NCI-H2196 (cell line): ENCODE data around the gene RAPGEF2.
"Not testable (repeated sequence)": the region's sequence is repeated elsewhere in the genome, so short reads cannot be mapped to it uniquely, and the experiment has no call there.

Experiments used
- DNase-seq: peaks from one replicate; lab custom pipeline; 2025; ENCODE audit not compliant: unreplicated experiment; lab: John Stamatoyannopoulos, UW

Gene RAPGEF2

DNA sequence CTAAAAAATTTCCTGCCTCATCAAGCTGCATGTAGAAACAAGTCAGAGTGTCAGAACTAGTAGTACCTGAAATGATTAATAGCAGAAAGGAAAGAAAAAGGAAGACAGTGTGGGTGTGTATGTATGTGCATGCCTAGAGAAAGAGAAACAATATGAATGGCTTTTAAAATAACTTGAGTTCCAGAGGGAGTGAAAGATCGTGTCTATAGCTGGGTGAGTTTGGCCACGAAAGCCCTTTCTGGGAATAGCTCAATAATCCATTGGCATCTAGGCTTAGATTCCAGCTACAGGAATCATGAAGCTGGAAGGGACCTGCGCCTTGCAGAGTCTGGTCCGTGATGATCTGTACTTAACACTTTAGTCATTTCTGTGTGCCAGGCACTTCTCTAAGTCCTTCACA lies 195.6 kb downstream of the RAPGEF2 start:
- no peak for DNase-seq

DNA sequence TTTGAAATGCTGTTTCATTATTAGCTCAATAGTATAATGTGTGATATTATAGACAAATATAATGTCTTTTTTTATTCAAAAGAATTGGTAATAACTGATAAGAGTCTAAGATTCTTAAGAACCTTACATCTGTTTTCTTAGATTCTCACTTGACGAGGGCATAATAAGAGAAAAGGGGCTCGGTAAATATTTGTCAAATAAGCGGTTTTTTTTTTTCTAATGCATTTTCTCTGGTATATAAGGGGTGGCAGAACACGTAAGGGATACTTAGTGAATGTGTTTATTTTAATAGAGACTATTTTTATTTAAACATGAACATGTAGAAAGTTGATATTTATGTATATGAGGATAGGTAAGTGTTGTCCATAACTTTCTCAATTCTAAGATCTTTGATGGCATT lies 200.6 kb downstream of the RAPGEF2 start:
- DNase-seq, result no peak

DNA sequence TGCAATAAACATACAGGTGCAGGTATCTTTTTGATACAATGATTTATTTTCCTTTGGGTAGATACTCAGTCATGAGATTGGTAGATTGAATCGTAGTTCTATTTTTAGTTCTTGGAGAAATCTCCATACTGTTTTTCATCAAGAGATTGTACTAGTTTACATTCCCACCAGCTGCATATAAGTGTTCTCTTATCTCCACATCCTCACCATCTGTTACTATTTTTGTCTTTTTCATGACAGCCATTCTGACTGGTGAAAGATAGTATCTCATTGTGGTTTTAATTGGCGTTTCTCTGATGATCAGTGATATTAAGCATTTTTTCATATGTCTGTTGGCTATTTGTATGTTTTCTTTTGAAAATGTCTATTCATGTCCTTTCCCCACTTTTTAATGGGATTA lies 202.2 kb downstream of the RAPGEF2 start:
- no peak for DNase-seq

DNA sequence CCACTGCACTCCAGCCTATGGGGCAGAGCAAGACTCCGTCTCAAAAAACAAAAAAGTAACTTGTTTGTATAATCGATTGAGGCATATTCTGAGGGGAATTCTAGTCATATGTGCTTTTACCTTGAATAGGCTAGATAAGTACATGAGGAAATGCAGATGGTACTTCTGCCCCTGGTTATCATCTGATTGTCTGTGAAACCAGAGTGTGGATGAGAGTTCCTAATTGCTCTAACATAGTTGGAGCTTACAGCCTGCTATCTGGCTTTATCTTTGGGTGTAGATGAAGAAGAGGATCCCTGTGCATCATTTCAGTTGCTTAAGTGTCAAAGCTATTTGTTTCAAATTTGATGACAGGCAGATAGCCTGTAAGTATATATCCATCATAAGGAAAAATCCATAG lies 205.1 kb downstream of the RAPGEF2 start:
- DNase-seq, result no peak

DNA sequence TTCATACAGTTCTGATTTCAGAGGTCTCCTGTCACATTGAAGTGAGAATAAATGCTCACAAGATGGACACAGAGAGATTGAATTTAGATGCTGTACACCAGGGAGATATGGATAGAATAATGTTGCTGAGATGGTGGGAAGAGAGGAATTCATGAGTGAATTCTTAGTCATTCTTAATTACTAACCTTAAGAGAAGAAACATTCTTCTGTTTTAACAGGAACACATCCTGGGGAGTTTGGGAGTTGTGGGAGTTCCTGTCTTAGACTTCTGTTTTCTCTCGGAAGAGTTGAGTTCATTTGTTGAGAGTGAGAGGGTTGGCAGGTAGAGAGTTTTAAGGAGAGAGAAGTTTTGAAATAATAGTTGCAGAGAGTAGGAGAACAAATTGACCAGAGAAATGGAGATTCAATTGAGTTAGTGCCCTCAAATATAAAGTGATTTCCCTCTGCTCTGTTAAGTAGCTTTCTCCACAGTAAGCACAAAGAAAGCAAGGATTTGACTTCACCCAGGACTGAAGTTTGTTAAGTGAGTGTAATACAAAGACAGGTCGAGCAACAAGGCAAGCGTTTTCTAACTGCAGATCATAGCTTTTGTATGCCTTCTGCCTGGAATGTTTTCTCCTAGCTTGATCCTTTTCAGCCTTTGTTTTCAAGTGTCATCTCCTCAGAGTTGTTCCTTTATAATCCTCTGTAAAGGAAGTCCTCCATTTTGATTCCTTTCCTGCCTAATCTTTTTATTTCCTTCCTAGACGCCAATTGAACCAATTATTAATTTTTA lies 205.9 kb downstream of the RAPGEF2 start:
- DNase-seq, result no peak

DNA sequence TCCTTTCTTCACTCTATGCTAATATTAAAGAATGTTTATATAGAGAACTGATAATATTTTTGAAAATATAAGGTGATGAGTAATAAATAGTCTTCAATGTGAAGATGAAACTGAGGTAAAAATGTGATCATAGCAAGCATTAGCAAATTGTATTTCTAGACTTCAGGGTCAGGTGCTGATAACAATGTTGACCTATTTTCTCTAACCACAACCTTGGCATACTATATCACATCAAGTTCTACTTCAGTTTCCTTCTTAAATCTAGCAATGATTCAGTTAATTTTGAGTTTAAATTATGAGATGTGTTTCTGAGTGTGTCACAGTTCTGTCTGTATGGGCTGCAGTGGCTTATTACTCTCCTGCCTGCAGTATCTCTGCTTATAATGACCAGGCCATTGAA lies 209.4 kb downstream of the RAPGEF2 start:
- no peak for DNase-seq

DNA sequence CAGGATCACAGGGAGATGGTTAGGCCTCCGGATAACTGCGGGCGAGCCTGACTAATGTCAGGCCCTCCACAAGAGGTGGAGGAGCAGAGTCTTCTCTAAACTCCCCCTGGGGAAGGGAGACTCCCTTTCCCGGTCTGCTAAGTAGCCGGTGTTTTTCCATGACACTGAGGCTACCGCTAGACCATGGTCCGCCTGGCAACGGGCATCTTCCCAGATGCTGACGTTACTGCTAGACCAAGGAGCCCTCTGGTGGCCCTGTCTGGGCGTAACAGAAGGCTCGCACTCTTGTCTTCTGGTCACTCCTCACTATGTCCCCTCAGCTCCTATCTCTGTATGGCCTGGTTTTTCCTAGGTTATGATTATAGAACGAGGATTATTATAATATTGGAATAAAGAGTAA lies 213.0 kb downstream of the RAPGEF2 start:
- DNase-seq, result not testable (repeated sequence)

DNA sequence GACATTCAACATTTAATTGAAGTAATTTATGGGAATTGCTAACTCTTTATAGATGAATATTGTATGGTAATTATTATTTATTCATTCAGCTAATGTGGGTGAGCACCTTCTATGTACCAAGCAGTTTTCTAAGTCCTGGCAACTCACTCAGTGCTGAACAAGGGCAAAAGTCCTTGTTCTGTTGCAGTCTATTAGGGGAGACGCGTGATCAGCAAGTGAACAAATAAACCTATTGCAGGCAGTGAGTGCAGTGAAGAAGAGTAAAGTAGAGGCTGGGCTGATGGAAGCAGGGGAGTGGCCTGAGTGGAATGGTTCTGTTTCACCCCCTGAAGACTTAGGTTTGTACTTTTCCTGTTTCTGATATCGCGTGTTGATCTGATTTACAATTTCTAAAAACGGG lies 214.3 kb downstream of the RAPGEF2 start:
- DNase-seq, result no peak

DNA sequence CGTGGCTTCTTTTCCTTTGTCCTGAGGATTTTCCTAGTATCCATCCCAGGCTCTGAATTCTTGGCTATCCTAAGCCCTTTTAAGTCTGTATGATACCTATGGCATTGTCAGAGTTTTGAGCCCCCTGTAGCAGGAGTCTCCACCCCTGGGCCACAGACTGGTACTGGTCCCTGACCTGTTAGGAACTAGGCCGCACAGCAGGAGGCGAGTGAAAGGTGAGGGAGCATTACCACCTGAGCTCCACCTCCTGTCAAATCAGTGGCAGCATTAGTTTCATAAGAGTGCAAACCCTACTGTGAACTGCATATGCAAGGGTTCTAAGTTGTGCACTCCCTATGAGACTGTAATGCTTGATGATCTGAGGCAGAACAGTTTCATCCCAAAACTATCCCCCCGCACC lies 216.1 kb downstream of the RAPGEF2 start:
- no peak for DNase-seq

DNA sequence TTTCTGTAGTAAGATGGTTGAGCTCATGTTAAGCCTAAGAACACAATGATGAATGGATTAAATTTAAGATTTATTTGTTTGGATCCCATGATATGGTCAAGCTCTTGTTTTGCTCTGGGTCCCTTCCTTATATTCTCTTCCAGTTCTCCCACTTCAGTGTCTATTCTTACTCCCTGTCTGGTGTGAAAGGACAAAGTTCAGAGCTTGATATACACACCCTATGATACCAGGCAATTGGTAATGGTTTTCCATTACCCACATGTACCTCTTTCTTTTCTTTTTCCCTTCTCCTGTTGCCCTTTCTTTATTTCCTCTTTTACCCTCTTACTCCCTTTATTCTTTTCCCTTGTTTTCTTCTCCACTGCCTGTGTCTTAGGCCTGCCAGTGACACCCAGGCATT lies 223.6 kb downstream of the RAPGEF2 start:
- DNase-seq, result no peak

DNA sequence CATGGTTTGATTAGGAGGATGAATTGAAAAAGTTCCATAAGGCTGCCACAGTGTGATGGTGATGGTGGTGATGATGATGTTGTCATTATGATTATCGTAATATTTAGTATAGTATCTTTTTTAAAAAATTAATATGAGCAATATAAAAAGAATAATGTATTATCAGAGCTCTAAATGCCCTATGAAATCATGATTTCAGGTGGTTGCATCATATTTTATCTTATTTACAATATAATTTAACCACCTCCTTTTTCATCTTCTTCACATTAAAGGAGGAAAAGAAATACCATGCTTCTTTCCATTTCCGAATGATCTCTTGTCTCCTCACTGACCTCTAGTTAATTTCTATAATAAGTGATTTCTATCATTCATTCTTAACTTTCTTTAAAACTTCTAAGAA lies 225.9 kb downstream of the RAPGEF2 start:
- DNase-seq, result no peak

DNA sequence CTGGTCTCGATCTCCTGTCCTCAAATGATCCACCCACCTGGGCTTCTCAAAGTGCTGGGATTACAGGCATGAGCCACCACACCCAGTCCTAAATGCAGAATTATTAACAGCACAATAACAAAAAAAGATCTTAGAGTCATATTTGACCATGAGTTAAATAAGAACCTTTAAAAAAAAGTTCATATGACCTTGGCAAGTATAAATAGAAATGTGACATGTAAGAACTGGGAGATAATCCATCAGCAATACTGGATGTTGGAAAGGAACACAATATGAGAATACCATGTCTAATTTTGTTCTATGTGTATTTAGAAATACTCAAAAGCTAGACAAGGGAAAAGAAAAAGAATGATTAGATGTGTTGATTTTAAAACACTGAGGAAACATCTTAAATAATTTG lies 231.6 kb downstream of the RAPGEF2 start:
- DNase-seq, result no peak

DNA sequence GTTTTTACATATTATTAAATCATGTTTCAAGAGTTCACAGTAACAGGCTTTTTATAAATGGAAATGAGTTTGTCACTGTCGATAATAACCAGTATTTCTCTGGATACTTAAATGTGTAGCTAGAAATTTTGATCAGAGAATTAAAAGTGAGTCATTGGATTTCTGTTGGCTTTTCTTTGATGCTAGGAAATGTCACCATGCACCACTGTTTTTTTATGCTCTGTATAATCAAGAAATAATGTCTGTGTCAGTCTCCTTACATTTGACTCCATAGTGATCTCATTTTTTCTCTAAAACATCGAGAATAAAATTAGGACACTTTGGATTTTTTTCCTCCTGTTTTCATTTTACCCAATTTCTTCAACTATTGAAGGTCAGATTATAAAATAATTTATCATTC lies 234.2 kb downstream of the RAPGEF2 start:
- DNase-seq, result no peak

DNA sequence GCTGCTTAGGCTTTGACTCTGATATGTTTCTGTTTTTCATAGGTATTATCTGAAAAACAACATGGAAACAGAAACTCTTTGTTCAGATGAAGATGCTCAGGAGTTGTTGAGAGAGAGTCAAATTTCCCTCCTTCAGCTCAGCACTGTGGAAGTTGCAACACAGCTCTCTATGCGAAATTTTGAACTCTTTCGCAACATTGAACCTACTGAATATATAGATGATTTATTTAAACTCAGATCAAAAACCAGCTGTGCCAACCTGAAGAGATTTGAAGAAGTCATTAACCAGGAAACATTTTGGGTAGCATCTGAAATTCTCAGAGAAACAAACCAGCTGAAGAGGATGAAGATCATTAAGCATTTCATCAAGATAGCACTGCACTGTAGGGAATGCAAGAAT lies 238.6 kb downstream of the RAPGEF2 start:
- DNase-seq, result no peak

DNA sequence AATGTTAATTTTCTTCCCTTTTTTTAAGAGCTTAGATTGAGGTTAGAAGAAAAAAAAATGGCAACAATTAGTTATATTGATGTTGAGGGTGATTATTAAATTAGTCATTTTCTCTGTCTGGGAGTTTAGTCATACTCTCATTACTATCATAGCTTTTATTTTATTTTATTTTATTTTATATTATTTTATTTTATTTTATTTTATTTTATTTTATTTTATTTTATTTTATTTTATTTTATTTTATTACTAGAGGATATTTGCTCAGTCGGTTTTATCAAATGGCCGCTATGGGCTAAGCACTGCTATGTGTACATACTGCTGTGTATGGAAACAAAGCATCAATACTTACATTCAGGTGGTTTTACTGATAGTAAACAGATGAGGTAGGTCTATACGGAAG lies 239.5 kb downstream of the RAPGEF2 start:
- DNase-seq, result no peak

DNA sequence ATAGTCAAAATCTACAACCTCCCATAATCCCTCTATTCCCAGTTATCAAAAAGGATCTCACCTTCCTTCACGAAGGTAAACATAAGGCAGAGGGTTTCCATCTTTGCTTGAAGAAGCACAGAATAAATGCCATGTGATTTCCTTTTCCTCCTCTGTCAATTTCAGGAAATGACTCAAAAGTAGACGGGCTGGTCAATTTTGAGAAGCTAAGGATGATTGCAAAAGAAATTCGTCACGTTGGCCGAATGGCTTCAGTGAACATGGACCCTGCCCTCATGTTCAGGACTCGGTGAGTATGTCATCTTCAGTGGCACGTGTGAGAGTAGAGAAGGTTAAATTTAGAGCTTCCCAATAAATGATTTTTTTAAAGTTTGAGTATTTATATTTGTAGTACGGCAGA lies 240.2 kb downstream of the RAPGEF2 start:
- DNase-seq, result no peak

DNA sequence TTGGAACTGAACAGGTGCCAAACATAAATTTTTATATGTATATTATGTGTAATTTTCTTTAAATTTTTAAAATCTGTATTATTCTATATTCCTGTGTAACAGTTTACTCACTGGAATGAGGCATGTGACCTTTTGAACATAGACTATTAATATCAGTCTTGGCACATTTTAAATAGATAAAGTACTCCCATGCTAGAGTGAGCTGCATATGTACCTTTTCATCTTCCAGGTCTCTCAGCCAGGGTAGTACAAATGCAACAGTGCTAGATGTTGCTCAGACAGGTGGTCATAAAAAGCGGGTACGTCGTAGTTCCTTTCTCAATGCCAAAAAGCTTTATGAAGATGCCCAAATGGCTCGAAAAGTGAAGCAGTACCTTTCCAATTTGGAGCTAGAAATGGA lies 242.0 kb downstream of the RAPGEF2 start:
- DNase-seq, result no peak

DNA sequence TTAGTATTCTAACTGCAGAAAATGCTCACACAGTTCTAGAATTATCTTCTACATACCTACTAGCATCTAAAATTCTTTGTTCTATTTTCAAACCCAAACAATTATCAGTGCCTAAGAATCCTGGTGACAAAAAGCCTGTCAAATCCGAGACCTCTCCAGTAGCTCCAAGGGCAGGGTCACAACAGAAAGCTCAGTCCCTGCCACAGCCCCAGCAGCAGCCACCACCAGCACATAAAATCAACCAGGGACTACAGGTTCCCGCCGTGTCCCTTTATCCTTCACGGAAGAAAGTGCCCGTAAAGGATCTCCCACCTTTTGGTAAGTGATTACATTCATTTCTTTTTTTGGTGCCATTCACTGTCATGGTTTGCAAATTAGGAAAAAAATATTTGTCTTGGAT lies 243.8 kb downstream of the RAPGEF2 start:
- no peak for DNase-seq

DNA sequence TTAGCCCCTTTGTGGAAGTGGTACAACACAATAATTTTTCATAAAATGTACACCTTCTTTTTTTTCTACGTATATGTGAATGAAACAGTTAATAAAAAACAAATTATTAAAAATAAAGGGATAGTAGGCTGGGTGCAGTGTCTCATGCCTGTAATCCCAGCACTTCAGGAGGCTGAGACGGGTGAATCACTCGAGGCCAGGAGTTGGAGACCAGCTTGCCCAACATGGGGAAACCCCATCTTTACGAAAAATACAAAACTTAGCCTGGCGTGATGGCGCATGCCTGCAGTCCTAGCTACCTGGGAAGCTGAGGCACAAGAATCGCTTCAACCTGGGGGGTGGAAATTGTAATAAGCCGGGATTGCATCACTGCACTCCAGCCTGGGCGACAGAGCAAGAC lies 244.9 kb downstream of the RAPGEF2 start:
- no peak for DNase-seq

DNA sequence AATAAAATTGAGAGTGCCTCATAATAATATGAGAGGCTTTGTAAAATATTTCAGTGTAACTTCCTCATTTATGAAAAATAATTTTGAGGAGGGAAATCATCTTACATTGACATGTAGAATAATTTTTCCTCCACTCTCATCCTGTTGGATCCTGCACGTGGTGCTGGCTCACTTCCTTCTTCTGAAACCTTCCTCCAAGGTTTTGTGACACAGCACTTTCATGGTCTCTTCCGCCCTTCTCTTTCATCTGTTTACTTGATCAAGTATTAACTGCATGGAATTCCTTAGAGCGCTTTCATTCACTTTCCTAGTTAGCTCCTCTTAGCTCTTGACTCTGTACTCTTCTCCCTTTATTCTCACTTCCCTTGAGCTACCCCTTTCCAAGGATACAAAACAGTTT lies 246.5 kb downstream of the RAPGEF2 start:
- DNase-seq, result no peak

DNA sequence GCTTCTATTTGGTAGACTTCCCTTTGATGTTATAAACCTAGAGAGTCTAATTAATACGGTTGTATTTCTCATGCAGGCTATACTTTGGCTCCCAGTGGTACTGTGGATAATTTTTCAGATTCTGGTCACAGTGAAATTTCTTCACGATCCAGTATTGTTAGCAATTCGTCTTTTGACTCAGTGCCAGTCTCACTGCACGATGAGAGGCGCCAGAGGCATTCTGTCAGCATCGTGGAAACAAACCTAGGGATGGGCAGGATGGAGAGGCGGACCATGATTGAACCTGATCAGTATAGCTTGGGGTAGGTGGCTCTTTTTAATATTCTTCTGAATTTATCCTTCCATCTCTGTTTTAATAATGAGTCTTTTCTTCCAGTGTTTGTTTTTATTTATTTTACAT lies 249.7 kb downstream of the RAPGEF2 start:
- DNase-seq, result no peak

DNA sequence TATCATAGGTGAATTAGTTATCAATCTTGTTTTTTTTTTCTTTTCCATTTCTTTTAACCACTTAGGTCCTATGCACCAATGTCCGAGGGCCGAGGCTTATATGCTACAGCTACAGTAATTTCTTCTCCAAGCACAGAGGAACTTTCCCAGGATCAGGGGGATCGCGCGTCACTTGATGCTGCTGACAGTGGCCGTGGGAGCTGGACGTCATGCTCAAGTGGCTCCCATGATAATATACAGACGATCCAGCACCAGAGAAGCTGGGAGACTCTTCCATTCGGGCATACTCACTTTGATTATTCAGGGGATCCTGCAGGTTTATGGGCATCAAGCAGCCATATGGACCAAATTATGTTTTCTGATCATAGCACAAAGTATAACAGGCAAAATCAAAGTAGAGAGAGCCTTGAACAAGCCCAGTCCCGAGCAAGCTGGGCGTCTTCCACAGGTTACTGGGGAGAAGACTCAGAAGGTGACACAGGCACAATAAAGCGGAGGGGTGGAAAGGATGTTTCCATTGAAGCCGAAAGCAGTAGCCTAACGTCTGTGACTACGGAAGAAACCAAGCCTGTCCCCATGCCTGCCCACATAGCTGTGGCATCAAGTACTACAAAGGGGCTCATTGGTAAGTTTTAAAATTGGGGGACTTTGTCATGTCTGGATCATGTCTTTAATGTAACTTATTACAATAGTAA lies 250.7 kb downstream of the RAPGEF2 start:
- no peak for DNase-seq

DNA sequence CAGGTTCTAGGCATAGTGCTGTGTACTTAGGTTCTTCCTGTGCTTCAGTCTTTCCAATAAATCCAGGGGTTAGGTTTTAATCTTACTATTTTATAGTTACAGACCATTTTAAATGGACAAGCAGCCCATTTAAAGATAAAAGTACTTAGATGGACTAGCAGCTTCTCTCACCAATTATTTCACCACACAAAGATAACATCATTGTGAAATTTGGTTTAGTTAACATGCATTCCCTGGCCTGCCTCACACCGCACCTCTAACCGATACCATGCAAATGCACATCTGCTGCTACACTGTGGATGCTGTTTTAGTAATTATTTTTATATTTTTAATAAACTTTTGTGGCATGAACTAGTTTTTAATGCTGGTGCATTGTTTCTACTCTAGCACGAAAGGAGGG lies 252.6 kb downstream of the RAPGEF2 start:
- DNase-seq, result no peak
